HG02885 (cell line): ENCODE results near the gene CMTM4.
"Not testable (repeated sequence)": the region's sequence is repeated elsewhere in the genome, so short reads cannot be mapped to it uniquely, and the experiment has no call there.

Source experiments
- ATAC-seq: cut with Tn5 transposase; IDR thresholded peaks from one replicate; pipeline ENCODE4 v1.9.1; 2021; ENCODE audit warnings: mild to moderate bottlenecking; ENCODE audit not compliant: unreplicated experiment, poor library complexity

The CMTM4 gene

DNA sequence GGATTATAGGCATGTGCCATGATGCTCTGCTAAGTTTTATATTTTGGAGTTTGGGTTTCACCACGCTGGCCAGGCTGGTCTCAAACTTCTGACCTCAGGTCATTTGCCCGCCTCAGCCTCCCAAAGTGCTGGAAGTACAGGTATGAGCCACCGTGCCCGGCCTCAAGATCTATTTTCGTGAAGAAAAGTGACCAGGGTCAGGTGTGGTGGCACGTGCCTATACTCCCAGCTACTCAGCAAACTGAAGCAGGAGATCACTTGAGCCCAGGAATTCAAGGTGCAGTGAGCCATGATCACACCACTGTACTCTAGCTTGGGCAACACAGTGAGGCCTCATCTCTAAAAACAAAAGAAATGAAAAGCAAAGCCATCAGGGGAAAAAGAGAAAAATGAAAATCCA lies 18.7 kb downstream of the CMTM4 start:
- no peak for ATAC-seq

DNA sequence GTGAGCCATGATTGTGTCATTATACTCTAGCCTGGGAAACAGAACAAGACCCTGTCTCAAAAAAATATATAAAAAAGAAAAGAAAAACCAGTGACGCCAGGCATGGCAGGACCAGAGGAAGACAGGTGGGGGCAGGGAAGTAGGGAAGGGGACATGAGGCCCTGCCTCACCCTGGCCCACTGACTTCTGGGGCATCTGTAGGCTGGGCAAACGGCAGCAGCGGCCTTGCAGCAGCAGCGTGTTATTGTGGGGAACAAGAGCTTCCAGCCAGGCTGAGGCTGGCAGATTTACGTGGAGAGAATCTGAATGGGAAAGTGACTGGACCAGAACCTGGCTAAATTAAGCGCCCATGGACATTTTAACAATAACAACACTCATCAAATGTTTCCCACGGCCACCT lies 19.4 kb downstream of the CMTM4 start:
- no peak for ATAC-seq

DNA sequence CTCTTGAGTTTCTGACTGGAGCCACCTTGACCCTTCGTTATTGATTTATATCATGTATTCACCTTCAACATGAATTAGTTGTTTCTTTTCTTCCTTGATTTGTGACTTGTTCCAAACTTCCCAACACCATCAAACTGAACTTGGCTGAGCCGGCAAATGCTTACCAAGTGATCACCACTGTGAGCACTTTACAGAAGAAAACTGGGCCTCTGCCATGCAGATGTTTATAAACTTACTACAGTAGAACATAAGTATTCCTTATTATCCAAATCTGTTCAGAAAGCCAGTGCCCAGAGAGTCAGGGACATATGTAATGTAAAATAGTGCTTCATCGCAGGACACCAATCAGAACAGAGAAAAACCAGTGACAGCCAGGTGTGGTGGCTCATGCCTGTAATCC lies 19.9 kb downstream of the CMTM4 start:
- no peak for ATAC-seq

DNA sequence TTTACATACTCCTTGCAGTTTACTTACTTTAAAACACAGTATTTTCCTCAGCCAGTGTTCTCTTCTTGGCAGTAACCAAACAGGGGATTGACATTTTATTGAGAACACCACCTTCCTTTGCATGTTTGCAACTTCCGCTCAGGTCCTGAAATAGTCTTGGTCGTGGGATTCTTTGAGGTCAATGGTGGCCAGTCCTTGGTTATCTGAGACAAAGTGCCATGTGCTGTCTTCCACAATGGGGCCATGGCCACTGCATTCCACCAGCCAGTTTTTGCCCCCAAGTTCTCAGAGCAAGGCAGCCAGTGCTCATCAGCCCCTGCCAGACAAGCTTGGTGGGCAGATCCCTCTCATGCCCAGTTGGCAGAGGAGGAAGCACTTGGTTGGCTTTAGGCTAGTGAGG lies 22.9 kb downstream of the CMTM4 start:
- ATAC-seq, result no peak

DNA sequence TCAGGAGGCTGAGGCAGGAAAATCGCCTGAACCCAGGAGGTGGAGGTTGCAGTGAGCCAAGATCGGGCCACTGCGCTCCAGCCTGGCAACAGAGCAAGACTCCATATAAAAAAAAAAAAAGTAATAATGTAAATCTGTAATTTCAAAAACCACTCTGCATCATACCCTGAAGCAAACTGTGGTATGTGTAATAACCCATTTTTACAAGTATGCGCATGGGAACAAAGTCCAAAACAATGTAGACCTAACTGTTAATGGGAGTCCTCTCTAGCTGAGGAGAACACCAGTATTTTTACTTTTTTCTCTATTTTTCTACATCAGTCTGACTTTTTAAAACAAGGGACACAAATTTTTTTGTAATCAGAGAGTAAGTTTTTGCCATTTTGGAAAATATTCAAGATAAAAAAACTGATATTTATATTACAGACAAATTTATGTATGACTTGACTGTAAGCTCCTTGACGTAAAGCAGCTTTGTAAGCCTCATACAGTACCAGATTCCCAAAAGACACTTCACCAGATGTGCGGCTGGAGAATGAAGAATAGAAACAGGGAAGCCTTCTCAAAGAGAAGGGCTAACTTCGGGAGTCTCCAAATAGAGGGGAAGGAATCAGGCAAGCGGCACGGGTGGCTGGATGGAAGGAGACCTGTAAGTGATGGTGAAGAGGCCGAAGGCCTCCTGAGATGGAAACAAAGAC lies 25.7 kb downstream of the CMTM4 start:
- no peak for ATAC-seq

DNA sequence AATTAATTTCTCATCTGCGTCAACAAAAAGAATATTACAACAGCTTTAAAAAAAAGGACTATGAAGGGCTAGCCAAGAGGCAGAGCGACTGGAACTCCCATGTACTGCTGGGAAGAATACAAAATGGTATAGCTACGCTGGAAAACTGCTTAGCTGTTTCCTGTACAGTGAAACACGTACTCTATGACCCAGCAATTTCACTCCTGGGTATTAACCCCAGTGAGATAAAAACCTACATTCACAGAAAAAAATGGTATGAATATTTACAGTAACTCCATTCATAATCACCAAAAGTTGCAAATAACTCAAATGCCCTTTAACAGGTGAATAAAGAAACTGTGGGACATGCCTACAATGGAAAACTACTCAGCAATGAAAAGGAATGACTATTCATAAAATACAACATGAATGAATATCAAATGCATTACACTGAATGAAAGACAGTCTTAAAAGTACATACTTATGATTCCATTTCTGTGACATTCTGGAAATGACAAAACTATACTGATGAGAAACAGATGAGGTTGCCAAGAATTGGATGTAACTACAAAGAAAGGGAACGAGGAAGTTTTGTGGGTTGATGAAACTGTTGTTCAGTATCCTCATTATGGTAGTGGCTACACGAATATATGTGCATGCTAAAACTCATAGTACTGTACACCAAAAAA lies 27.6 kb downstream of the CMTM4 start:
- no peak for ATAC-seq

DNA sequence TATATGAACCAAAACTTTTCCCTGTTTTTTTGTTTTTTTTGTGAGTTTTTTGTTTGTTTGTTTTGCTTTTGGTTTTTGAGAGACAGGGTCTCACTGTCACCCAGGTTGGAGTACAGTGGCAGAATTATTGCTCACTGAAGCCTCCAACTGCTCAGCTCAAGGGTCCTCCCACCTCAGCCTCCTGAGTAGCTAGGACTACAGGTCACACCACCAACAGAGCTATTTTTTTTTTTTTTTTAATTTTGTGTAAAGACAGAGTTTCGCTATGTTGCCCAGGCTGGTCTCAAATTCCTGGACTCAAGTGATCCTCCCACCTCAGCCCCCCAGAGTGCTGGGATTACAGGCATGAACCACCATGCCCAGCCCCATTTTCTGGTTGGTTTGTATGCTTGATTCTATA lies 28.6 kb downstream of the CMTM4 start:
- no peak for ATAC-seq

DNA sequence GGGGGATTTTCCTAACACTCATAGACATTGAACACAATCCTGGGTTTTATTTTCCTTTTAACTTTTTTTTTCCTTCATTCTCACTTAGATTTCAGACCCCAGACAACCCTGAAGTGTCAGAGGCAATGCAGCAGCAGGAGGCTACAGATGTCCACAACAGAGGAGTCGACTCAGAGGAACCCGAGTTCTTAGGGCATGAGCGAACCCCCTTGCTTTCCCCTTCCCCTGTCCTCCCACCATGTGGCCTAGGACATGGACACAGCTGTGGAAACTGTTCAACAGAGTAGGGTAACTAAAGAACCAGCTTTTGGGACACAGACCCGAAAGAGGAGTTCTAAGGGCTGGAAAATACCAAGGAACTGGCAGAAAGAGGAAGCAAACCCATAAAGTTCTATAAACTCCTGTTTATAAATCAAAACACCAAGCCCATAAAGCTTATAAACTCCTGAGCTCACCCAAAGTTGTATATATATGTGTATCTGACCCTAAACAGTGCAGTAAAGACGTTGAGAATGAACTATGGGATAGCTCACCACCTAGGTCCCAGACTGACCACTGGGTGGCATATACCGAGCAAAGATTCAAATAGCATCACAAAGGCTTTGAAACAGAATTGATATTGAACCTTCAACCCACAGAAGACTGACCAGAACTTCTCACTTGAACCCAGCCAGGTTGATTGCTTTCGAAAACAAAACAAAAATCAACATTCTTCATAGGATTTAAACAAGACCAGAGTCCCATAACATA lies 33.9 kb downstream of the CMTM4 start:
- ATAC-seq, result no peak

DNA sequence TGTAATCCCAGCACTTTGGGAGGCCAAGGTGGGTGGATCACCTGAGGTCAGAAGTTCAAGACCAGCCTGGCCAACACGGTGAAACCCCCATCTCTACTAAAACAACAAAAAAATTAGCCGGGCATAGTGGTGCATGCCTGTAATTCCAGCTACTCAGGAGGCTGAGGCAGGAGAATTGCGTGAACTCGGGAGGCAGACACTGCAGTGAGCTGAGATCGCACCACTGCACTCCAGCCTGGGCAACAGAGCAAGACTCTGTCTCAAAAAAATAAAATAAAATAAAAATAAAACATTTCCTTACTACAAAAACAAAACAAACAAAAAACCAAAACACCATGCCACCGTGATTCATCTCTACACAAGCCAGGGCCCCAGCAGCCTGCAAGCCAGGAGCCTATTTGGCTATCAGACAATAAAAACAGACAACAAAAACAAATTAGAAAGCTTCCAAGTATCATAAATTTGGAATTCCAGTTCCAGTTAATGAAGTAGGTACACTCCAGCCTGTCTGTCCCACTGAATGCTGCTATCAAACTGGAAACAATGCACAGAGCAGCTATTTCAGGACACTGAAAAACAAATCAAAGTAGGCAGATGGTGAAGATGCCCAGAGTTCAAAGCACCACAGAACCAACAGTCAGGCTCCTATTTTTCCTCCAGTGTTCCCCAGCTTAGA lies 34.7 kb downstream of the CMTM4 start:
- not testable (repeated sequence) for ATAC-seq

DNA sequence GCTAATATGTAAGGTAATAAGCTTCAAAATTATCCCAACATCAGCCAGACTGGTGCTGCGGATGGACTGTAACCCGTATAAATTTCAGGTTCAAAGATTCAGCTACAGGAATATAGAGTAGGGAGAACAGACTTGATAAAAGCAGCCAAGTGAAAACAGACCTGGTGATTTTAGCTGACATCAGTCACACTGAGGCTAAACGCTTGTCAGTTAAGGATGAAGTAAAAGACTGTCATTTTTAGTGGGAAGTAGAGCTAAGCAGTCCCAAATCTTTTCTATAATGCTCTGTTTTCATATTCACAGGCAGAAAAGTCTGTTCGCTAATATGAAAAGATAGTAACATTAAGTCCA lies 35.4 kb downstream of the CMTM4 start:
- ATAC-seq, result no peak

DNA sequence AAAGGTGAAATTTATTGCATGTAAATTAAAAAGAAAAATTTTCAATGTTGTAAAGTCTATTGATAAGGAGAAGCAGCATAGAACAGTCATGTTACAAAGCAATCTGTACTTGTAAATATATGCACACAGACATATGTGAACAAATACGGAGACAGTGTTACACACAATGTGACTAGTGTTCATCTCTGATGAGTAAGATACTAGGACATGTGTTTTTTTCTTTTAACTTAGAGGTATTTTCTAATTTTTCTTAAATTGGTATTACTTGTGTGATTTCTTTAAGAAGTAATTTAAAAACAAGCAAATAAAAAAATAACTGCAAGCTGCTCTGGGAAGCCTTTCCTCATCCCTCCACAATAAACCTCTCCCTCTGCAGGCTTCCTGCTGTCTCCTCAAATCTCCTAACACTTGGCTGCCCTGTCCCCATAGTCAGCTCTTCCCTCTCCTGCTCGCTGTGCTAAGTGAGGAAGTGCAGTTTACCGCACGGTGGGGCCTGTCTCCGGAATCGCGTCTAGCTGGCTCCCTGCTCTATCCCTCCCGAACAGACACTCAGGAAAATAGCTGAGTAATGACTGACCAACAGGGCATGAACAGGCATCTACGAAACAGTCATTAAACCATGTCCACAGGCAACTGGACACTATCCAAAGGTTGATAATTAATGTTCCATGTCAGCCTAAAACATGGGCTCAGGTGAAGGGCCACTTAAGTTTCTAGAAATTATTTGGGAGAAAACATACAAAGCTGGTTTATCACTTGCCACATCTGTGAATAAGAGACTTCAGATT lies 35.9 kb downstream of the CMTM4 start:
- no peak for ATAC-seq

DNA sequence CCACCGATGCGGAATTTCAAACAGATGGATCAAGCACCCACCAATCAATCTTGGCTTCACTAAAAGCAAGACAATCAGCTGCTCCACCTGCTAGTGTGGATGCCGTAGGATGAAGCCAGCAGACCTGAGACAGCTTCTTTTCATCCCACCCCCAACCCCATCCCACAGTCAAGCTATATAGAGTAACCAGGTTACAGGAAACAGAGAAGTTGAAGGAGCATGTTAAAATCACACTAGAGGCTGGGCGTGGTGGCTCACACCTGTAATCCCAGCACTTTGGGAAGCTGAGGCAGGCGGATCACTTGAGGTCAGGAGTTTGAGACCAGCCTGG lies 37.7 kb downstream of the CMTM4 start:
- no peak for ATAC-seq

DNA sequence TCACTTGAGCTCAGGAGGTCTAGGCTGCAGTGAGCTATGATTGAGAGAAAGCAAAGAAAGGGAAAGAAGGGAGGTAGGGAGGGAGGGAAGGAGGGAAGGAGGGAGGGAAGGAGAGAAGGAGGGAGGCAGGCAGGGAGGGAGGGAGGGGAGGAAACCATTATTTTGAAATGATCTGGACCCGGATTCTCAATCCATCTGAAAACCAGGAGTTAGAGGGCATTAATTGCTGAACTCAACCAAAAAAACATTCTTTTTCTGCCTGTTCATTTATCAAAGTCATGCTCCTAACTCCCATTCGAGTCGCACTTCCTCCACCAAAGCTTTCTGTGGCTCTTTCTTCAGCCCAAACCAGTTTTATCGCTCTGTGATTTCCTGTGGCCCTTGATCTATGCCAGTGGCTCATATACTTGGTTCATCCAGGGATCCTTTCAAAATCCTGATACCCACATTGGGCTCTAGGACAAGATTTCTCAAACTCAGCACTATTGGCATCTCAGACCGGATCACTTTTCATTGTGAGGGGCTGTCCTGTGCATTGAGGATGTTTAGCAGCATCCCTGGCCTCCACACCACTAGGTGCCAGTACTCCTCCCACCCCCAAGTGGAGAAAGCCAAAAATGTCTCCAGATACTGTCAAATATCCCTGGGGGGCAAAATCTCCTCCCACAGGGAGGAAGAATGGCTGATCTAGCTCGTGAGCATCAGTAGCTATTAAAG lies 38.2 kb downstream of the CMTM4 start:
- ATAC-seq, result no peak

DNA sequence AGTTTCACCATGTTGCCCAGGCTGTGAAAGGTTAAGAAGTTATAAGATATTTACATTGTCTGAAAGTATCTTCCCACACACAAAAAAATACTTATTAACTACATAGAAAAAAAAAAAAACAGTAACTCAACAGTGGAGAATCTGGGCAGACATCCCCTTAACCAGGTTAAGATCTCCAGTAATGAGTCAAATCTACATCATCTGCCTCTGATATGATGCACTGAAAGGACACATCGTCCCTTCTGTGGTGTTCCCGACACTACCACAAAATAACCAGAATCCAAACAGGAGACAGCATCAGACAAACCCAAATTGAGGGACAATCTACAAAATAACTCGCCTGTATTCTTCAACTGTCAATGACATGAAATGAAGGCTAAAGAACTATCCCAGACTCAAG lies 40.0 kb downstream of the CMTM4 start:
- ATAC-seq, result no peak

DNA sequence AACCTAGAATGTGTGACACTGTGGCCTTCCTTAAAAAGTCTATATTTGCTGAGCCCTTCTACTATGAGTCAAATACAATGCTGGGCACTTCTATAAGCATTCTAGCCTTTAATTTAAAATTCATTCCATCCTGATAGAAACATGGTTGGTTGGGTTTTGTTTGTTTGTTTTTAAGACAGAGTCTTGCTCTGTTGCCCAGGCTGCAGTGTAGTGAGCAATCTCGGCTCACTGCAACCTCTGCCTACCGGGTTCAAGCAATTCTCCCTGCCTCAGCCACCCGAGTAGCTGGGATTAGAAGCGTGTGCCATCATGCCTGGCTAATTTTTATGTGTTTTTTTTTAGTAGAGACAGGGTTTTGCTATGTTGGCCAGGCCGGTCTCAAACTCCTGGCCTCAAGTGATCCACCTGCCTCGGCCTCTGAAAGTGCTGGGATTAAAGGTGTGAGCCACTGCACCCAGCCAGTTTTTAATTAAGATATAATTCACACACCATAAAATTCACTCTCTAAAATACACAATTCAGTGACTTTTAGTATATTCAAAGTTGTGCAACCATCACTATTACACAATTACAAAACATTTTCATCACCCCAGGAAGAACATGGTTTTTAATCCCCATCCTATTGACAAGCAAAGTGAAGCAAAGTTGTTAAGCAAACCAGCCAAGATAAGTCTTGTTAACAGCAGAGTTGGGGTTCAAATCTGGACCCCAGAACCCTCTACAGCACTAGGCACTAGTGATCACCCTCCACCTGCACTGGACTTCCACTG lies 42.8 kb downstream of the CMTM4 start:
- no peak for ATAC-seq

DNA sequence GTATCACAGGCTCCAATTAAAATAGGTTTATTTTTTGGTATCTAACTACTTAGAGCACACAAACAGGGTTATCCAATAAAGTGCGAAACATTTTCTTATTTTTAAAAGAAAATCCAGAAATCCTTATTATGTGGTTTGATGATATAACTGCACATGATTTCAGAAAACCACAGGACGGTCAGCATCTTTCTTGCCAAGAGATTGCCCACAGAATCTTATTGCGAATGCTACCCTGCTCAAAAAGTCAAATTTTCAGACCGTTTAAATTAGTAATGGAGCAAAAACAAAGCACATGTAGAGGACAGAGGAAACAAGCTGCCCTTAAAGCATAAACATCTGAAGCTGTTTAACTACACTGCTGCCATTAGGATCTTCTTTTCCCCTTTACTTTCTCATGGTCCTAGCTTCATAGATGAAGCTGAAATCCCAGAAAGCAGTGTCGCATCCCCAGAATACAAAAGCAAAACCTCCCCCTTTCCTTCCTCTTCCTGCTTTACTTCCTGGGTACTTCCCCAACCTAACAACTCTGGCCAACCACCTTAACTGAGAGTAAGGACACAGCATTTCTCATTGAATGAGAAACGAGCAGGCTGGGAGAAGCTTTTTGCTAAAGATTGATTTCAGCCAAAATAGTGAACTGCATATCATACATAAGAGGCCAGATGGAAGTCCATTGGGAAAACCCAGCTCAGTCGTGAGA lies 43.7 kb downstream of the CMTM4 start:
- no peak for ATAC-seq

DNA sequence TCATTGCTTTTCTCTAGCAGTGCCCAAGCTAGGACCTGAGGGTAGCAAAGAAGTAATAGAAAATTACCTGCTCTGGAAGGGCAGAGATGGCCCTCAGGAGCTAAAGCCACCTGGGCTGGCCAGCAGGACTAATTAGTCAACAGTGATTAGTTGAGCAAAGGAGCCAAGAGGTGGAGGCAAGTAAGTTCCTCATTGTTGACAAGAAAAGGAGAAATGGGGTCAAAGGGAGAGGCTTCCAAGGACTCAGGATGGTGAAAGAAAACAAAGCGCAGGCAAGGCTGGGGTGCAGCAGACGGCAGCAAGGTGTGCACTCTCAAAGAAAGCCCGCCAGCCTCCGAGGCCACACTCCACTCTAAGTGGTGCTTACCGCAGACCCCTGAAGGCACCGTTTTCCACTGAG lies 44.6 kb downstream of the CMTM4 start:
- ATAC-seq, result no peak

DNA sequence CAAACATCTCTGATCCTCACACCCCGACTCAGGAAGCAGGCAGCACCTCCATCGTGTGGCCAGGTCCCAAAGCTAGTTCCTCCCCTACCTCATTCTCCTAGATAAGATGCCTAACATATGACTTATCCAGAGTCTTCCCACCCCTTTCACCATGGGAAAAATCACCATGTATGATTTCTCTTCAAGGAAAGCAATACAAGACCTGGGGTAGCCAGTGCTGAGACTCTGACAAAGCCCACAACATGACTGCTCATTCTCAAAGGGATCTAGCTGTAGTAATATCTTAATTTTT lies 45.1 kb downstream of the CMTM4 start:
- ATAC-seq, result no peak
